Upper lobe of right lung (tissue), 1 donor: Measurements from ENCODE around the gene NELFCD. TPM values are rescaled to one million over a fixed set of nuclear protein-coding genes. Genes with fewer than 3 reads are reported as not detected.

ENCODE experiments used
- ATAC-seq: fragments of 200-7000 bp; cut with Tn5 transposase; one replicate; pipeline ENCODE4 v1.9.1; 2020; ENCODE audit warnings: mild to moderate bottlenecking, moderate library complexity
- DNase-seq: peaks from one replicate; pipeline ENCODE4 v3.0.0-alpha.2; 2020
- H3K27ac ChIP-seq: fragments of 200-600 bp; one replicate; pipeline ENCODE4 v1.8.0; 2022
- H3K27me3 ChIP-seq: fragments of 200-600 bp; one replicate; pipeline ENCODE4 v1.8.0; 2022; ENCODE audit warnings: mild to moderate bottlenecking
- H3K36me3 ChIP-seq: fragments of 200-600 bp; one replicate; pipeline ENCODE4 v1.8.0; 2022
- H3K4me1 ChIP-seq: fragments of 200-600 bp; one replicate; pipeline ENCODE4 v1.8.0; 2022
- H3K4me3 ChIP-seq: fragments of 200-600 bp; one replicate; pipeline ENCODE4 v1.8.0; 2022; ENCODE audit warnings: mild to moderate bottlenecking
- H3K9me3 ChIP-seq: fragments of 200-600 bp; one replicate; pipeline ENCODE4 v1.8.0; 2022
- intact Hi-C: fragments of 100-400 bp; cut with DNase I; formaldehyde crosslinking; loops from one replicate; pipeline ENCODE4 v1.11.0; 2022
- total RNA-seq: library from RNA; stranded (reverse); fragmentation: NEBNext Ultra II Directional; extraction: Animal tissue kit (Norgen Biotek cat#: 25700); gene quantifications from one replicate; pipeline ENCODE4 v1.2.1, GENCODE V29; 2021
- TF ChIP-seq, protein P1 (sequence below): fragments of 200-600 bp; IDR thresholded peaks from one replicate; pipeline ENCODE4 v1.8.0; 2022; ENCODE audit warnings: antibody characterized with exemption
- donor health status: DM: no; HTN: yes; CAD: no; lungs with severe emphysema.

NELFCD gene
- total RNA-seq, 1 donor from 2014 or later = 51.2 TPM

DNA sequence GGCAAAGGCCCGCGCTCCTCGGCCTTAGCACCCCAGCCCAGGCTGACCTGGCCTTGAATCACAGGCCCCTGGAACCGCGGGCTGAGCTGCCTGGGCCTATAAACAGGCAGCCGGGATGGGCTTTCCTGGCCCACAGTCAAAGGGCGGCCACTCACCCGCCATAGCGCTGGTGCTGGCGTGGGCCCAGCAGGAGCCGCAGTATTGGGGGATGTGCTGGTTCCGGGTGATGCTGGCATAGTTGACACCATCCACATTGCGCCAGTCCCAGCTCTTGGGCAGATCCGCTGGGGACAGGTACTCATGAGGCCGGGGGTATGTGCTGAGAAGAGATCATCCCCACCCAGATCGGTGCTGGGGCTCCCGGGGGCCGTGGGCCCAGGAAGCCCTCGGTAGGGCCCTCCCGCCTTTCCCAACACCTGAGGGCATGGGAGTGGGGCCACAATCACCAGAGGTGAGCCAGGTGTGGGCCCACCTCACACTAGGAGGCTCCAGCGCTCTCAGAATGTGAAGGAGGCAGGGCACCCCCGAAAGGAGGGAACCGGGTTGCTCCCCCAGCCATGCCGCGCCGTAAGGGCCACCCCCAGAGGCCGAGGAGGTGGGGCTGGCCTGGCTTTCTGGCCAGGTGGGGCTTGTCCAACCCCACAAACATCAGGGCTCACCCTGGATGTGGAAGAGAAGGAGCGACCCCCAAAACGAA lies 25.3 kb downstream of the NELFCD start:
- peaks cover 39% of the 10 kb centered on the region for H3K4me1 ChIP-seq
- TF ChIP-seq, protein P1, sequence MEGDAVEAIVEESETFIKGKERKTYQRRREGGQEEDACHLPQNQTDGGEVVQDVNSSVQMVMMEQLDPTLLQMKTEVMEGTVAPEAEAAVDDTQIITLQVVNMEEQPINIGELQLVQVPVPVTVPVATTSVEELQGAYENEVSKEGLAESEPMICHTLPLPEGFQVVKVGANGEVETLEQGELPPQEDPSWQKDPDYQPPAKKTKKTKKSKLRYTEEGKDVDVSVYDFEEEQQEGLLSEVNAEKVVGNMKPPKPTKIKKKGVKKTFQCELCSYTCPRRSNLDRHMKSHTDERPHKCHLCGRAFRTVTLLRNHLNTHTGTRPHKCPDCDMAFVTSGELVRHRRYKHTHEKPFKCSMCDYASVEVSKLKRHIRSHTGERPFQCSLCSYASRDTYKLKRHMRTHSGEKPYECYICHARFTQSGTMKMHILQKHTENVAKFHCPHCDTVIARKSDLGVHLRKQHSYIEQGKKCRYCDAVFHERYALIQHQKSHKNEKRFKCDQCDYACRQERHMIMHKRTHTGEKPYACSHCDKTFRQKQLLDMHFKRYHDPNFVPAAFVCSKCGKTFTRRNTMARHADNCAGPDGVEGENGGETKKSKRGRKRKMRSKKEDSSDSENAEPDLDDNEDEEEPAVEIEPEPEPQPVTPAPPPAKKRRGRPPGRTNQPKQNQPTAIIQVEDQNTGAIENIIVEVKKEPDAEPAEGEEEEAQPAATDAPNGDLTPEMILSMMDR = no peak
- DNase-seq (peak; percentile 76), ATAC-seq (peak; percentile 7)
- no peaks in the 10 kb centered on the region for H3K27me3 ChIP-seq
- intact Hi-C loops = no loop called here
- H3K9me3 ChIP-seq = no peaks in the 10 kb centered on the region
- H3K36me3 ChIP-seq = peaks cover 11% of the 10 kb centered on the region
- H3K4me3 ChIP-seq = peak overlapping the region; percentile 70
- H3K27ac ChIP-seq = peak overlapping the region; percentile 83

DNA sequence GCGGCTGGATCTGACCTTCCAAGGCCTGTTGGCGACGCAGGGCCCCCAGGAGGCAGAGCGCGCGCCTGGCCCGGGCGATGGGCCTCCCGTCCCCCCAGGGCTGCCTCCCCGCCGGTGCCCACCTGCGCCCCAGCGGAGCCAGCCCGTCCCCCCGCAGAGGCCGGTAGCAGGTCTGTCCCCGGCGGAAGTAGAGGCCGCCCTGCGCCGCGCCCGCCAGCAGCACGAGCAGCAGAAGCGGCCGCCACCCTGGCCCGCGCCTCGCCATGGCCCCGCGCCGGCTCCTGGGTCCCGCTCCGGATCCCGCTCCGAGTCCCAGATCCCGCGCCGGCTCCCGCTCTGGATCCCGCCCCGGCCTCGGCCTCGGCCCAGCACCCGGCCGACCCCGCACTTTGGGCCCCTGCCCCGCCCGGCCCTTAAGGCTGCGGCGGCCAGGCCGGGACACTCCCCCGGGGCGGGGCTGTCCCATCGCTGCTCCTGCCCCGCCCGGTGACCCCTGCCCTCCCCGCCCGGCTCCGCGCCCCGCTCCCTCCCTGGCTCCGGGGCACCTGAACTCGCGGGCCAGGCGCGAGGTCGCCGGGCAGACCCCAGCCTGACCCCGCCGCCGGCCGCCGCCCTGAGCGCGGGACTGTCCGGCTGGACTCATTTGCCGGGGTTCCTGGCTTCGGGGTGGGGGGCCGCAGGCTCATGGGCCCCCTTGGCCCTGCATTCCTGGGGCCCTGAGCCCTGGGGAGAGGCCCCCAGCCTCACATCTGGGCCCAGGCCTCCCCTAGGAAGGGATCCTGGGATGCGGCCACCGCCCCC lies 26.0 kb downstream of the NELFCD start, which contains the start of gene CTSZ:
CTSZ (minus strand) TSS at position 391 of the 801 bp plus-strand sequence; CDS start at position 265, 126 bp downstream.
- H3K9me3 ChIP-seq = no peaks in the 10 kb centered on the region
- peak within 1 kb of the TSS; percentile 83 for H3K27ac ChIP-seq
- intact Hi-C loops = no loop called here
- H3K4me1 ChIP-seq = peaks cover 40% of the 10 kb centered on the region
- H3K36me3 ChIP-seq = peaks cover 4% of the 10 kb centered on the region
- ATAC-seq (peak; percentile 84), DNase-seq (peak; percentile 91)
- H3K4me3 ChIP-seq = peak within 1 kb of the TSS; percentile 70
- H3K27me3 ChIP-seq = no peaks in the 10 kb centered on the region
- TF ChIP-seq, protein P1 = no peak

DNA sequence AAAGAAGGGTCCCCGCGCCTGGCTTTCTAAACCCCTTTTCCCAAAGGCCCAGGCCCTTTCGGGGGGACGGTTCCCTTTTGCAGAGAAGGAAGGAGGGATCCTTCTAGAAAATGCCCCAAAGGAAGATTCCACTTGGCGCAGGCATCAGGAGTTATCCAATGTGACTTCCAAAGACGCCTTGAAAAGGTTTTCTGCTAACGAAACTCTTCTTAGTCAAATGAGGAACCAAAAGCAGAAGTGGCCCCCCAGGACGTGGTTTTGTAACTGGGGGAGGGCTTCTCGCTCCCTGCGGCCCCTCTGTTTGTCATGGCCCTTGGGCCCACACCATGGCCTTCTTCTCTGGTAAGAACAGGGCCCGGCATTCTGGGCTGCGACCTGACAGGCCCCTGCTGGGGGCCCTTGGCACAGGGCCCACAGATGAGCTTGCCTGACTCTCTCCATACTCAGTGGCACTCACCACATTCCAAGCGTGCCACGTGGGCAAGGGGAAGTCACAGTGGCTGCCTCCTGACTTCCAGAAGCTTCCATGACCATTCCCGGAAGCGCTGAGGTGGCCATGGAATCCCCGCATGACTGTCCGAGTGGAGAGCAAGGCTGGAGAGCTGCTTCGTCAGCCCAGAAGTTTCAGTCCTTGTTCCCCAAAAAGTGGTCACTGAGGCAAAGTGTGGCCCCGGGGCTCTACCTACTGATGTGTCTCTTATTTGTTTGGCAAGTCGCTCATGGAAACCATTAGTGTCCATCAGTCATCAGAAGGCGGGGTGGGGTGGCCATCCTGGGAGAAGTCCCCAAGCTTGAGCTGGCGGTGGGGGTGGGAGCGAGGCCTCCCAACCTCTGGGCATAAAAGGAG lies 26.8 kb downstream of the NELFCD start:
- Histone ChIP-seq H3K9me3 (no peaks in the 10 kb centered on the region), H3K4me1 (peaks cover 40% of the 10 kb centered on the region), H3K27me3 (no peaks in the 10 kb centered on the region), H3K36me3 (no peaks in the 10 kb centered on the region), H3K4me3 (peak overlapping the region; percentile 70), H3K27ac (peak overlapping the region; percentile 83)
- TF ChIP-seq, protein P1 = no peak
- DNase-seq (peak; percentile 83), ATAC-seq (peak; percentile 8)
- intact Hi-C loops = no loop called here

DNA sequence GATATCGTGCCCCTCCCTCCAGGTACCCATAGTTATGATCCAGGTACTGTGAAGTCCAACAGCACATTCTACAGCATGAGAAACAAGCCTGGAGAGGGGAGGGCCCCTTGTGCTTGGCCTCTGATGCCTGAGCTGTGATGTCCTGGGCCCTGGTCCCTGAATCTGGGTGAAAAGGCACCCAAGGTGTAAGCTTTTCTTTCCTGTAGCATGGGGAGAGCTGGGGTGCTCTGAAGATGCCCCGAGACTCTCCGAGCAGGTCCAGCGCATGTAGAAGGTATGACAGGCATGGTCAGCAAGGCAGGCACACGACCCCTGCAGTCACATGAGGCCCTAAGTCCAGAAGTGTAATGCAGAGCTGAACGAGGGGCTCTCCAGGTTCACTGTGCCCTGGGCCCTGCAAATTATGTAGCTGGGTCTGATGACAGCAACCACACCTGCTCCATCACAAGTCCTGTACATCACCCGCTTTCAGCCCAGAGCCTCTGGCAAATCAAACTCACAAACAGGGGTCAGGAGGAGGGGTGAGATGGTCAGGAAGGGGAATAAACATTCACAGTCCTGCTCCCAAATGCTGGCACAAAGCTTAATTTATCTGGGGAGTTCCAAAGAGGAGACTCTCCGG lies 27.8 kb downstream of the NELFCD start:
- intact Hi-C loops = no loop called here
- no peaks in the 10 kb centered on the region for H3K27me3 ChIP-seq
- peak overlapping the region; percentile 83 for H3K27ac ChIP-seq
- no peaks in the 10 kb centered on the region for H3K9me3 ChIP-seq
- ATAC-seq (no peak), DNase-seq (no peak)
- H3K4me1 ChIP-seq = peaks cover 40% of the 10 kb centered on the region
- TF ChIP-seq, protein P1 = no peak
- no peaks in the 10 kb centered on the region for H3K36me3 ChIP-seq
- H3K4me3 ChIP-seq = no peak overlapping the region
